OCI-LY3 (cell line): ENCODE data around the gene SATB2.

Source experiments
- H2AFZ ChIP-seq: fragments of 200-600, 300-600 bp; shearing (Covaris generic); 2 replicates; pipeline ENCODE4 v1.6.0; 2014; ENCODE audit warnings: antibody characterized with exemption, low read depth, low read length
- H3K27ac ChIP-seq: fragments of 200-600, 300-600 bp; sonication (generic); 2 replicates; pipeline ENCODE4 v1.5.1; 2014; ENCODE audit warnings: mild to moderate bottlenecking, low read length, moderate library complexity, mixed read lengths
- H3K27me3 ChIP-seq: fragments of 200-600, 300-600 bp; sonication (generic); 2 replicates; pipeline ENCODE4 v1.6.1; 2014; ENCODE audit warnings: low read depth, low read length, mixed read lengths
- H3K36me3 ChIP-seq: fragments of 200-600, 300-600 bp; sonication (generic); replicated peaks from 2 replicates; pipeline ENCODE3; 2014; ENCODE audit warnings: low read depth, low read length, mixed read lengths
- H3K4me1 ChIP-seq: fragments of 300-600, 200-600 bp; sonication (generic); 2 replicates; pipeline ENCODE4 v1.6.1; 2014; ENCODE audit warnings: low read length, mixed read lengths
- H3K4me2 ChIP-seq: fragments of 200-600, 300-600 bp; sonication (generic); 2 replicates; pipeline ENCODE4 v1.6.1; 2014; ENCODE audit warnings: low read length, mixed read lengths
- H3K4me3 ChIP-seq: fragments of 300-600, 200-600 bp; sonication (generic); 2 replicates; pipeline ENCODE4 v1.5.1; 2014; ENCODE audit warnings: antibody characterized with exemption, mild to moderate bottlenecking, low read length, moderate library complexity
- H3K79me2 ChIP-seq: fragments of 300-600, 200-600 bp; shearing (Covaris generic); 2 replicates; pipeline ENCODE4 v1.6.1; 2014; ENCODE audit warnings: mild to moderate bottlenecking, low read length, mixed read lengths
- H3K9ac ChIP-seq: fragments of 300-600, 200-600 bp; shearing (Covaris generic); 2 replicates; pipeline ENCODE4 v1.6.0; 2014; ENCODE audit warnings: mild to moderate bottlenecking, low read length, moderate library complexity
- H3K9me3 ChIP-seq: fragments of 200-600, 300-600 bp; shearing (Covaris generic); 2 replicates; pipeline ENCODE4 v1.6.1; 2014; ENCODE audit warnings: low read length, mixed read lengths; ENCODE audit not compliant: insufficient read depth
- H4K20me1 ChIP-seq: fragments of 200-600, 300-600 bp; sonication (generic); 2 replicates; pipeline ENCODE4 v1.6.1; 2016; ENCODE audit warnings: low read length, mixed read lengths; ENCODE audit not compliant: insufficient read depth
- CTCF ChIP-seq: fragments of 200-600, 300-600 bp; sonication (generic); IDR thresholded peaks from 2 replicates; pipeline ENCODE4 v1.5.1; 2014; ENCODE audit warnings: antibody characterized with exemption, low read length, low read depth
- EZH2phosphoT487 ChIP-seq: fragments of 200-600 bp; shearing (Covaris generic); IDR thresholded peaks from 2 replicates; pipeline ENCODE4 v1.6.1; 2018; ENCODE audit warnings: antibody characterized with exemption, mixed run types, low read depth

Gene SATB2

GRCh38 chr2:199339891-199340605 is 117.7 kb downstream of the SATB2 start:
- no peaks in the 10 kb centered on the region for H3K27me3 ChIP-seq
- no peak overlapping the region for H3K9ac ChIP-seq
- no peak overlapping the region for H3K27ac ChIP-seq
- TF ChIP-seq CTCF = no peak
- no peak for TF ChIP-seq EZH2phosphoT487
- H3K4me2 ChIP-seq = no peak overlapping the region
- H3K79me2 ChIP-seq = no peaks in the 10 kb centered on the region
- no peaks in the 10 kb centered on the region for H4K20me1 ChIP-seq
- no peak overlapping the region for H3K4me3 ChIP-seq
- H3K9me3 ChIP-seq = no peaks in the 10 kb centered on the region
- no peaks in the 10 kb centered on the region for H3K36me3 ChIP-seq
- H2AFZ ChIP-seq = no peak overlapping the region
- no peaks in the 10 kb centered on the region for H3K4me1 ChIP-seq

GRCh38 chr2:199336546-199336945 is 121.2 kb downstream of the SATB2 start:
- Histone ChIP-seq H3K27ac (no peak overlapping the region), H3K36me3 (no peaks in the 10 kb centered on the region), H3K79me2 (no peaks in the 10 kb centered on the region), H4K20me1 (no peaks in the 10 kb centered on the region), H2AFZ (no peak overlapping the region), H3K9me3 (no peaks in the 10 kb centered on the region), H3K4me2 (no peak overlapping the region), H3K4me1 (no peaks in the 10 kb centered on the region), H3K4me3 (no peak overlapping the region), H3K27me3 (no peaks in the 10 kb centered on the region), H3K9ac (no peak overlapping the region)
- TF ChIP-seq EZH2phosphoT487 = no peak

- Histone ChIP-seq H3K27ac (no peak overlapping the region), H3K9me3 (no peaks in the 10 kb centered on the region), H3K9ac (no peak overlapping the region), H3K79me2 (no peaks in the 10 kb centered on the region), H3K27me3 (no peaks in the 10 kb centered on the region), H4K20me1 (no peaks in the 10 kb centered on the region), H3K4me1 (no peaks in the 10 kb centered on the region), H3K36me3 (no peaks in the 10 kb centered on the region), H3K4me3 (no peak overlapping the region), H3K4me2 (no peak overlapping the region), H2AFZ (no peak overlapping the region)
- TF ChIP-seq CTCF (no peak), EZH2phosphoT487 (no peak)
These were observed 122.2 kb downstream of the SATB2 start for GRCh38 chr2:199335502-199335901.

- TF ChIP-seq EZH2phosphoT487 (no peak), CTCF (no peak)
- H2AFZ ChIP-seq = no peak overlapping the region
- H3K36me3 ChIP-seq = no peaks in the 10 kb centered on the region
- no peak overlapping the region for H3K27ac ChIP-seq
- no peaks in the 10 kb centered on the region for H3K27me3 ChIP-seq
- no peak overlapping the region for H3K4me2 ChIP-seq
- no peak overlapping the region for H3K9ac ChIP-seq
- no peaks in the 10 kb centered on the region for H3K4me1 ChIP-seq
- no peaks in the 10 kb centered on the region for H3K79me2 ChIP-seq
- no peaks in the 10 kb centered on the region for H4K20me1 ChIP-seq
- no peak overlapping the region for H3K4me3 ChIP-seq
- no peaks in the 10 kb centered on the region for H3K9me3 ChIP-seq
These were observed 128.3 kb downstream of the SATB2 start for GRCh38 chr2:199329466-199329865.
